MM.1S (cell line): ENCODE data around the gene ZFYVE21.

Experiments used
- DNase-seq: peaks from one replicate; pipeline ENCODE4 v3.0.0-alpha.2; 2015
- H2AFZ ChIP-seq: fragments of 300-600 bp; sonication (generic); 2 replicates; pipeline ENCODE4 v1.6.0; 2016; ENCODE audit warnings: antibody characterized with exemption, low read length
- H3F3A ChIP-seq: fragments of 300-600 bp; sonication (generic); 2 replicates; pipeline ENCODE4 v1.6.1; 2016; ENCODE audit warnings: mild to moderate bottlenecking, antibody characterized with exemption, low read length, moderate library complexity, mixed read lengths; ENCODE audit not compliant: insufficient read depth
- H3K27ac ChIP-seq: fragments of 300-600 bp; sonication (generic); 2 replicates; pipeline ENCODE4 v1.5.1; 2016; ENCODE audit warnings: mild to moderate bottlenecking, low read length
- H3K27me3 ChIP-seq: fragments of 300-600 bp; sonication (generic); replicated peaks from 2 replicates; pipeline ENCODE4 v1.6.0; 2016; ENCODE audit warnings: low read length; ENCODE audit not compliant: insufficient read depth
- H3K36me3 ChIP-seq: fragments of 300-600 bp; sonication (generic); replicated peaks from 2 replicates; pipeline ENCODE4 v1.6.1; 2016; ENCODE audit warnings: mild to moderate bottlenecking, low read length, mixed read lengths; ENCODE audit not compliant: insufficient read depth
- H3K4me1 ChIP-seq: fragments of 300-600 bp; sonication (generic); 2 replicates; pipeline ENCODE4 v1.6.1; 2016; ENCODE audit warnings: low read length, mixed read lengths
- H3K4me2 ChIP-seq: fragments of 300-600 bp; sonication (generic); 2 replicates; pipeline ENCODE4 v1.6.0; 2016; ENCODE audit warnings: low read depth, low read length
- H3K4me3 ChIP-seq: fragments of 300-600 bp; sonication (generic); 2 replicates; pipeline ENCODE4 v1.5.1; 2016; ENCODE audit warnings: low read length, mixed read lengths
- H3K79me2 ChIP-seq: fragments of 300-600 bp; sonication (generic); 2 replicates; pipeline ENCODE4 v1.6.1; 2016; ENCODE audit warnings: mixed run types, low read length, mixed read lengths
- H3K9ac ChIP-seq: fragments of 300-600 bp; sonication (generic); 2 replicates; pipeline ENCODE4 v1.6.1; 2016; ENCODE audit warnings: low read length, mixed read lengths
- H3K9me2 ChIP-seq: fragments of 300-600 bp; sonication (generic); replicated peaks from 2 replicates; pipeline ENCODE4 v1.6.1; 2016; ENCODE audit warnings: mild to moderate bottlenecking, low read length, mixed read lengths; ENCODE audit not compliant: insufficient read depth
- H3K9me3 ChIP-seq: fragments of 300-600 bp; sonication (generic); replicated peaks from 2 replicates; pipeline ENCODE4 v1.6.1; 2016; ENCODE audit warnings: mild to moderate bottlenecking, low read length, mixed read lengths; ENCODE audit not compliant: insufficient read depth
- H4K20me1 ChIP-seq: fragments of 300-600 bp; sonication (generic); 2 replicates; pipeline ENCODE4 v1.6.1; 2016; ENCODE audit warnings: mild to moderate bottlenecking, low read length, moderate library complexity, mixed read lengths; ENCODE audit not compliant: insufficient read depth
- EZH2 ChIP-seq: fragments of 300-600 bp; sonication (generic); optimal IDR thresholded peaks from 2 replicates; pipeline ENCODE3; 2017; ENCODE audit warnings: low read depth, mild to moderate bottlenecking, antibody characterized with exemption, low read length, mixed read lengths
- EZH2phosphoT487 ChIP-seq: fragments of 300-600 bp; sonication (generic); IDR thresholded peaks from 2 replicates; pipeline ENCODE4 v1.6.1; 2018; ENCODE audit warnings: antibody characterized with exemption, low read length
- TF ChIP-seq, protein P1 (sequence below): fragments of 300-600 bp; sonication (generic); IDR thresholded peaks from 2 replicates; pipeline ENCODE4 v1.5.1; 2016; ENCODE audit warnings: antibody characterized with exemption, low read length, mixed read lengths

The ZFYVE21 gene

DNA sequence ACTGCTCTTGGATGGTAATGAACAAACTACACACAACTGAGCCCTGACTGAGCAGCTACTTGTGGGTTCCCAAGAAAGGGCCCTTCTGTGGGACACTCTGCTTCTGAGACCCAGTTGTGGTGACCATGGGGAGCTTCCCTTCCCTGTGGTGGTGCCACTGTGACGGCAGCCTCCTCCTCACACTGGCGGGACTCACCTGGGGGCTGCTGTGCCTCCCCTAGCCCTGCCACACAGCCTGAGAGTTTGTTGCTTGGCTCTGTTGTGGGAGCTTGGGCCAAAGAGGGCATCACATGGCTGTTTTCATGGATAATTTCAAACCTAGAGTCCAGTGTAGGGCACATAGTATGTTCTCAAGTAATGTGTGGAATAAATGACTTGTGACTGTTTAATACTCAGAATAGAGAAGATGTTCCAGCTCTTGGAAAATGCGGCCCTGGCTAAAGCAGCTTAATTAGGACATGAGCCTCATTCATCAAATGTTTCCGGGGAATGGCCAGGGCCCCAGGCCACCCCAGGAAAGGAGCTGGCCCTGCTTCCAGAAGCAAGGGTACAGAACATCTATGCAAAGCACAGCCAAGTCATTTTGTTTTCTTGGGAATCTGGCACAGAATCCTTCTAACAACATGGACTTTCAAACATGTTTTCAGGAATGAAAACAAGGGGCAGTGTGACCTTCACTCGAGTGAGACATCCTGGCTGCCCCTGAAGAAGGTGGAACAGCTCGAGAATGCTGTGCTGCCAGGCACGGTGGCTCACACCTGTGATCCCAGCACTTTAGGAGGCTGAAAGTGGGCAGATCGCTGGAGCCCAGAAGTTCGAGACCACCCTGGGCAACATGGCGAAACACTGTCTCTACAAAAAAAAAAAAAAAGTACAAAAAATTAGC, 21.2 kb downstream of the ZFYVE21 start:
- Histone ChIP-seq H3K9me2 (no peaks in the 10 kb centered on the region), H3K27ac (no peak overlapping the region)

DNA sequence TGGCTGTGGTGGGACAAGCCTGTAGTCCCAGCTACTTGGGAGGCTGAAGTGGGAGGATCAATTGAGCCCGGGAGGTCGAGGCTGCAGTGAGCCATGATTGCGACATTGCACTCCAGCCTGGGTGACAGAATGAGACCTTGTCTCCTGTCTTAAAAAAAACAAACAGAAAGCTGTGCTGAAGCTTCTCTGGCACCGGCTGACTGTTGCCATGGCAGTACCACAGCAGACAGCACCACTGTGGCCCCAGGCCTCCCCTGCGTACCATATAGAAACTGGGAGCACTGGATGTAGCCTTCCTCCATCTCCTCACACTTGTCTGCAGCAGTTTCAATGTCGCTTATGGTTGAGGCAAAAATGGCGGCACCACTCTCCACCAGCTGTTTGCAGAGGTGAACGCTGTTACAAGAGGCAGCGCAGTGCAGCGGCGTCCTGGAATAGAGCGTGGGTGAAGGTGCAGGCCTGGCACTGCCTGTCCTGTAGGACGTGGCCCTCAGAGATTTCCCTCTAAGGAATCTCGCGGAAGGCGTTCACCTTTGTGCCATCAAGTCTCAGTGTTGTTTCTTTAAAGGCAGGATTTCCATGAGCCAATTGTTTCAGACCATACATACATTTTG, 21.9 kb downstream of the ZFYVE21 start:
- Histone ChIP-seq H3K9ac (no peak overlapping the region), H3K9me2 (no peaks in the 10 kb centered on the region), H3K4me2 (no peak overlapping the region), H2AFZ (no peak overlapping the region), H3K79me2 (no peaks in the 10 kb centered on the region), H3F3A (no peaks in the 10 kb centered on the region), H3K27me3 (no peaks in the 10 kb centered on the region), H3K27ac (no peak overlapping the region), H4K20me1 (no peaks in the 10 kb centered on the region), H3K36me3 (no peaks in the 10 kb centered on the region), H3K9me3 (no peaks in the 10 kb centered on the region), H3K4me1 (no peaks in the 10 kb centered on the region), H3K4me3 (no peak overlapping the region)
- no peak for TF ChIP-seq EZH2phosphoT487
- no peak for TF ChIP-seq EZH2
- TF ChIP-seq, protein P1, sequence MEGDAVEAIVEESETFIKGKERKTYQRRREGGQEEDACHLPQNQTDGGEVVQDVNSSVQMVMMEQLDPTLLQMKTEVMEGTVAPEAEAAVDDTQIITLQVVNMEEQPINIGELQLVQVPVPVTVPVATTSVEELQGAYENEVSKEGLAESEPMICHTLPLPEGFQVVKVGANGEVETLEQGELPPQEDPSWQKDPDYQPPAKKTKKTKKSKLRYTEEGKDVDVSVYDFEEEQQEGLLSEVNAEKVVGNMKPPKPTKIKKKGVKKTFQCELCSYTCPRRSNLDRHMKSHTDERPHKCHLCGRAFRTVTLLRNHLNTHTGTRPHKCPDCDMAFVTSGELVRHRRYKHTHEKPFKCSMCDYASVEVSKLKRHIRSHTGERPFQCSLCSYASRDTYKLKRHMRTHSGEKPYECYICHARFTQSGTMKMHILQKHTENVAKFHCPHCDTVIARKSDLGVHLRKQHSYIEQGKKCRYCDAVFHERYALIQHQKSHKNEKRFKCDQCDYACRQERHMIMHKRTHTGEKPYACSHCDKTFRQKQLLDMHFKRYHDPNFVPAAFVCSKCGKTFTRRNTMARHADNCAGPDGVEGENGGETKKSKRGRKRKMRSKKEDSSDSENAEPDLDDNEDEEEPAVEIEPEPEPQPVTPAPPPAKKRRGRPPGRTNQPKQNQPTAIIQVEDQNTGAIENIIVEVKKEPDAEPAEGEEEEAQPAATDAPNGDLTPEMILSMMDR: no peak
- DNase-seq: no peak

More for the DNA sequence above, 21.2 kb downstream of the ZFYVE21 start:
- H3F3A ChIP-seq: no peaks in the 10 kb centered on the region
- no peak overlapping the region for H3K9ac ChIP-seq
- H3K36me3 ChIP-seq: no peaks in the 10 kb centered on the region
- no peak for DNase-seq
- no peaks in the 10 kb centered on the region for H3K27me3 ChIP-seq
- no peak overlapping the region for H3K4me2 ChIP-seq
- no peak overlapping the region for H2AFZ ChIP-seq
- no peaks in the 10 kb centered on the region for H3K4me1 ChIP-seq
- no peaks in the 10 kb centered on the region for H3K79me2 ChIP-seq
- no peak overlapping the region for H3K4me3 ChIP-seq
- no peaks in the 10 kb centered on the region for H3K9me3 ChIP-seq
- TF ChIP-seq EZH2 (no peak), EZH2phosphoT487 (no peak)
- TF ChIP-seq, protein P1: no peak
- H4K20me1 ChIP-seq: no peaks in the 10 kb centered on the region

- H3K4me1 ChIP-seq: no peaks in the 10 kb centered on the region
- no peak overlapping the region for H3K27ac ChIP-seq
- TF ChIP-seq EZH2phosphoT487 (no peak), EZH2 (no peak)
- TF ChIP-seq, protein P1: no peak
- no peaks in the 10 kb centered on the region for H3K9me2 ChIP-seq
- DNase-seq: no peak
- no peak overlapping the region for H3K9ac ChIP-seq
- no peaks in the 10 kb centered on the region for H3K36me3 ChIP-seq
- no peak overlapping the region for H2AFZ ChIP-seq
- H3K4me2 ChIP-seq: no peak overlapping the region
- H4K20me1 ChIP-seq: no peaks in the 10 kb centered on the region
- H3F3A ChIP-seq: no peaks in the 10 kb centered on the region
- no peak overlapping the region for H3K4me3 ChIP-seq
- no peaks in the 10 kb centered on the region for H3K27me3 ChIP-seq
- H3K9me3 ChIP-seq: no peaks in the 10 kb centered on the region
- H3K79me2 ChIP-seq: no peaks in the 10 kb centered on the region
Measured at GRCh38 chr14:103738166-103738565, 22.6 kb downstream of the ZFYVE21 start.
